ENCODE data around the gene AFAP1.

The AFAP1 gene

GRCh38 chr4:7893539-7893938 lies 46.1 kb downstream of the AFAP1 start:
- no peak for DNase-seq (ENCODE audit: low read depth, low spot score)

DNA sequence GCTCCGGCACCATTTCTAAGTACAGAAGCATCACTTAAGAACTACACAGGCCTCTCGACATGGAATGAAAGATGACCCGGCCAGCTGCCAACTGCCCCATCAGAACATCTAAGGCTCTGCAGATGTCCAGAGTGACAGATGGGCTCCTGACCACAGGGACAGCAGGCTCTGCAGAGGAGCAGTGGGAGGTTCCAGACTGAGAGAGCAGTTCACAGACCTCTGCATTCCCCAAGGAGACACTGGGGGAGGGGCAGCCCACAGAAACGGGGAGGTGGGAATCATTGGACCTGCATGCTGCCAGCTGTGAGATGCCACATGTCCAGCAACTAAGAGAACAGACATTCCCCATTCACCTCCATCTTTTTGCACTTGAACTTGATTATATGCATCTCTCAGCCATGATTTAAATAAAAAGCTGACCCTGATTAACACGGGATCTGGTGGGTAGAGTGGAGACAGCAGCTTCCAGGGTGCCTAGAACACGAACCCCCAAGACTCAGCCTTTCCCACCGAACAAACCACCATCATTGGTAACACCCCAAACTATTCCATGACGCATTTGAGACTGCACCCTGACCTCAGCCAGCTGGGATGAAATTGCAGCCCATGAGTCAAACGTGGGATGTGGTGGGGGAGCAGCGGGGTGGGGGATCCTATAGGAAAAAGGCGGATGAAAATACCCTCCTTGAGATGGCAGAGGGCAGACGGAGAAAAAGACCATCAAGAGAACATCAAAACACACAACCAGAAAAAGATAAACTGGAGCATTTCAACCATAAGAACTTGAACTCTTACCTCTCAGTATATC lies 47.2 kb downstream of the AFAP1 start:
- DNase-seq (ENCODE audit: low read depth, low spot score) = no peak

GRCh38 chr4:7890635-7891393 lies 48.8 kb downstream of the AFAP1 start:
- DNase-seq (ENCODE audit: low read depth, low spot score) = no peak

- DNase-seq (ENCODE audit: low read depth, low spot score) = no peak
Measured at GRCh38 chr4:7887436-7887835, 52.2 kb downstream of the AFAP1 start.

- no peak for DNase-seq (ENCODE audit: low read depth, low spot score)
Measured at GRCh38 chr4:7886007-7886973, 53.4 kb downstream of the AFAP1 start.

DNA sequence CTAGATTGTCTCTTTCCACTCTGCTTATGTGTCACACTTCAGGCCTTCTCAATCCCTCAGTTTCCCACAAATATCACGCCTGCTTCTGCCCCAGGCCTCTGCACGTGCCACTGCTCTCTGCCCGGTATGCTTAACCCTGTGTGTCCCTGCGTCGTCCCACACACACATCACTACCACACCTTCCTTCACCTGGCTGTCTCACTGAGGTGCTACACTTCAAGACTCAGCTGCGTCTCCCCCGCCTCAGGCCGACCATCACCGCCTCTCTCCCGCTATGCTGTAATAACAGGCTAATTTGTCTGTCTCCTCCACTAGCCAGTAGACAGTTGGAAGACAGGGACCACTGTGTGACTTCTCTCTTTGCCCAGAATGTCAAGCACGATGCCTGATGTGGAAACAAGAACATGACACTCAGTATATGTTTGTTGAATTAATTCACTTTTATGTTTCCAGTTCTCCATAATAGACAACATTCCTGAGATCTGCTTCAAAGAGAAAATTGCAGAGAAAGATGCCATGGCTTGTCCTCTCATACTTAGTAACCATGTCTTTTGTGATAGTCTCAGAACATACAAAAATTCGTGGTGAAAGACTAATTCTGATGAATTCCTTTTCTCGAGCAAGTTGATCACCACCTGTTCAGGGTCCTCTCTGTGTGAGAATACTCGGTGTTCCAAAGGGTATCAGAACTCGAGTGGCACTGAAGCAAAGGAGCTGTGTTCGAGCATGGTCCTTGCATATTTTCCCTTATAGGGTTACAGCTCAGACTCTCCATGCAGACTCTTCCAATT lies 54.2 kb downstream of the AFAP1 start:
- DNase-seq (ENCODE audit: low read depth, low spot score) = no peak

DNA sequence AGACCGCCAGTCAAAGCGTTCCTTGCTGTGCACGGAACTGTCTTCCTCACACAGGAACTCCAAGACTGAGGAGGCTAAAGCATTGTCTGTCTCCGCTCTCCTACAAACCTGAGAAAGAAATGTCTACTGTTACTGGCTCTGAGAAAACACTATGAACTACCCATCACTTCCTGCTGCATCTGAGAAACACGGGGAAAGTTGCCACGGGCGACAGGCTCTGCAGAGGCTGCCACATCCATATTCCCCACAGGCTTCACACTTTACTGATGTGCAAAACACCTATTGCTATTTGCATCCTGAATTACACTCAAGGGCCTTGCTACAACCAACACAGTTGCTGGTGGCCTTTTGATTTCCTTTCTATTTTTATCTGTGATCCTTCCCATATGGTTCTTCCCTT lies 59.0 kb downstream of the AFAP1 start:
- DNase-seq (ENCODE audit: low read depth, low spot score) = no peak

DNA sequence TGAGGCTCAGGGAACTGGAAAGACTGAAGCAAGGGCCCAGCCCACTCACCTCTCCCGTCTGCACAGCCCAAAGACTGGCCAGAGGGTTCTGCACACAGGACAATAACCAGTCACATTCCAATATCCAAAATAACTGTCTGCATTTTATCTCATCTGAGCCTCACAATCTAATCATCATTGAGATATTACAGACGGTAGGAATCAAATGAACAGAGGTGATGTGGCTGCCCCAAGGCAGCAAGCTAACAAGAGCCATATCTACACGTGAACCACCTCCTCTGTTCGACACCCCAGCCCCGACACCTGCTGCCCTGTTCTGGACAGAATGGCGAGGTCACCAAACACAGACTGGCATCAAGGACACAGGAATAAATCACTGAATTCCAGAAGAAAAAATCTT lies 60.5 kb downstream of the AFAP1 start:
- DNase-seq (ENCODE audit: low read depth, low spot score) = no peak

DNA sequence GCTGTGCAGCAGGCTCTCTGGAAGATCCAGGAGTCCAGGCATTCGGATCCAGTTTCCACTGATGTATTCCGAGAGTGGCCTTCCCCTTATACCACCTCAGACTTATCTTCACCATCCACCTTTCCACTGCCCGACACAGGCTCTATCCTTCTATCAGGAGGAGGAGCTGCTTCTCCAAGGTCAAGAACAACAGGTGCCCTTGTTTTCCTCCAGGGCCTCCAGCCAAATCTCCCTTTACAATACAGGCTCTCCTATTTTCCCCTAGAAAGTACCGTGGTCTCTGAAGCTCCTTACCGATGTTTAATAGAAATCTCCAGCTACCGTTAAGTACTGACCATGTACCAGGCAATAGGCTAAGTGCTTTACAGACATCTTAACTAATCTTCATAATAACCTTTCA lies 61.3 kb downstream of the AFAP1 start:
- no peak for DNase-seq (ENCODE audit: low read depth, low spot score)

GRCh38 chr4:7877176-7877575 lies 62.5 kb downstream of the AFAP1 start:
- DNase-seq (ENCODE audit: low read depth, low spot score) = no peak

DNA sequence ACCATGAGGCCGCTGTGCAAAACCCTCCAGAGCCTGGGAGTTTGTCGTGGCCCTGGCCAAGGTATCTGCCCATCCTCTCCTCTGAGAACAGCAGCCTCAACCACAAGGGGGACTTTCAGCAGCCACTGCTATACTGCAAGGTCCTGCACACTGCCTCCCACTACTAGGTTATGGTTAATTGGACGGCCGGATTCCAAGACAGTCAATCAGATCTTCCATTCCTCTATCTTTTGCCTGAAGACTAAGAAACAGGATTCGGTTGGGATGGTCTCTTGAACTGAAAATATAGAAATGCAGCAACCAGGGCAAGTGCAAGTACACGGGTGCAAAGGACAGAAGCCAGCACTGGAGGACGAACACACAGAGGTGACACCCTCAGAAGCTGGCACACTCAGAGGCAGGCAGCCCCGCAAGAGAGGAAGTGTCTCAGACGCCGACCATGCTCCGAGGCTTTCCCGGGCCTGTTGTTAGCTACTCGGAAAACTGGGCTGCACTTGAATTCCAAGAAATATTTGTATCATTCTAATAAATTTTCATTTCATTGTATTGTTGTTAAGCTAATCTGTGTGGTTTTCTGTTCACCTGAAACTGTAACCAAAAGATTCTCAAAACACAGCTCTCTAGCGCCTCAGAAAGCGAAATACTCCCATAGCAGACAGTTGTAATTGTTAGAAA lies 63.3 kb downstream of the AFAP1 start:
- peak; percentile 35 for DNase-seq (ENCODE audit: low read depth, low spot score)

- no peak for DNase-seq (ENCODE audit: low read depth, low spot score)
Measured at GRCh38 chr4:7874838-7875237, 64.8 kb downstream of the AFAP1 start.

DNA sequence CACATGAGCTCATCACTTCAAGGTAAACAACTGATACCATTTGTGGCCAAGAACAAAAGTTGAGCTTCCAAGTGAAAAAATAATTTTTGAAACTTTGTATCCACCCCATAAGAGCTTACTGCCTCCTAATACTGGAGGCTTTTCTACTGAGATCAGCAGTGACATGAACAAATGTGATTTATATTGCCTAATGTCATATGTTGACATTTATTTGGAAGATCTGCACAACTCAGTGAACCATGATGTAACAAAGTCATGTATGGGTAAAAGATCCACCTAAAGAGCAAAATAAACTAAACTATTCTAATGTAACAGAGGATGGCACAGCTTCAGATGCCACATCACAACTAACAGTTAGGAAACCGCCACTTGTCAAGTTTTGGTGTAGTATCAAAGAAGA lies 65.8 kb downstream of the AFAP1 start:
- DNase-seq (ENCODE audit: low read depth, low spot score) = no peak

DNA sequence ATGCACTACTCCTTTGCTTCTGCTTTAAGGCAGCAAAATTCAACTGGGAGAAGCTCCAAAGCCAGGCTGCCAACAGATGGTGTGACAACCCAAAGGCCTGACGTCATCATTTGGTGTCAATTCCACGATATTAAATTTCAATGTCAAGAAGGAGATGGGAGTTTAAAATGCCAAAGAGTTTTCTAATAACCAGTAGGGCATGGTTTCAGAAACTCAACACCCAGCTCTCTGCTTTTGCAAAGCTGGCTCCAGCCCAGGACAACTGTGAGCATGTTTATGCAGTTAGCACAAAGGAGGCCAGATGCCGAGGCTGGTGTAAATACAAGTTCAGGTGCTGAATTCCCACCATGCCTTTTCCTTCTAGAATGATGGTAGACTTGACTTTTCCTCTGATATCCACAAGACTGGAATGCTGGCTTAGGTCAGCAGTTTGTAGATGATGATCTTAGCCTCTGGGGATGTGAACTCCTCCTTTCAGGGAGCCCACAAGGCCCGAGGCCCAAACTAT lies 67.3 kb downstream of the AFAP1 start:
- DNase-seq (ENCODE audit: low read depth, low spot score) = no peak

DNA sequence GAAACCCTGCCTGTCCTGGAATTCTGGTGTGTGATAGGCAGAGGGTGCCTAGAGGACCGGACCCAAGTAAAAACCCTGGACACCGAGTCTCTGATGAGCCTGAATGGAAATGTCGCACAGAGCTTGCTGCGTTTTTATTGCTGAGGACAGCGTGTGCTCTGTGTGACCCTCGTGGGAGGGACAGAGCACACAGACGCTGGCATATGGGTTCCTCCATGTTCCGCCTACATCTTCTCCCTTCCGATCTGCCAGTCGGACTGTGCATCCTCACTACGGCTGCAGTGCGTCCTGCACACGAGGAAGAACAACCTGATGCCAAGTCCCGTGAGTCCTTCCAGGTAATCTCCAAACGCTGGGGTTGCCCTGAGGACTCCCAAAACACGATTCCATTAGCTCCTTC lies 68.3 kb downstream of the AFAP1 start:
- no peak for DNase-seq (ENCODE audit: low read depth, low spot score)

DNA sequence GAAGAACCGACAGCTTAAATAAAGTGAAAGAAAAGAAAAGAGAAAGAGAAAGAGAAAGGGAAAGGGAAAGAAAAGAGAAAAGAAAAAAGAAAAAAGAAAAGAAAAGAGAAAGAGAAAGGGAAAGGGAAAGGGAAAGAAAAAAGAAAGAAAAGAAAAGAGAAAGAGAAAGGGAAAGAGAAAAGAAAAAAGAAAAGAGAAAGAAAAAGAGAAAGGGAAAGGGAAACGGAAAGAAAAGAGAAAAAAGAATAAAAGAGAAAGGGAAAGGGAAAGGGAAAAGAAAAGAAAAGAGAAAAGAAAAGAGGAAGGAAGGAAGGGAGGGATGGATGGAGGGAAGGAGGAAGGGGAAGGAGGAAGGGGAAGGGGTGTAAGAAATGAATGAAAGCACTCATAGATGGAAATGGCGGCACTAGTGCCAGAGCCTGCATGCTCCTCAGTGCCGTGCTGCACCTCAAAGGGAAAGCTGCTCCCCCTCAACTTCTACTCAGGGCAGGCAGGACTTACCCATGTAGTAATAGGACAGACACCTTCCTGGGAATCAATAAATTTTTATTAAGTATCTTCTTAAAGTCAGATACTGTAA lies 70.7 kb downstream of the AFAP1 start:
- DNase-seq (ENCODE audit: low read depth, low spot score) = no peak

GRCh38 chr4:7868436-7868775 lies 71.3 kb downstream of the AFAP1 start:
- no peak for DNase-seq (ENCODE audit: low read depth, low spot score)

DNA sequence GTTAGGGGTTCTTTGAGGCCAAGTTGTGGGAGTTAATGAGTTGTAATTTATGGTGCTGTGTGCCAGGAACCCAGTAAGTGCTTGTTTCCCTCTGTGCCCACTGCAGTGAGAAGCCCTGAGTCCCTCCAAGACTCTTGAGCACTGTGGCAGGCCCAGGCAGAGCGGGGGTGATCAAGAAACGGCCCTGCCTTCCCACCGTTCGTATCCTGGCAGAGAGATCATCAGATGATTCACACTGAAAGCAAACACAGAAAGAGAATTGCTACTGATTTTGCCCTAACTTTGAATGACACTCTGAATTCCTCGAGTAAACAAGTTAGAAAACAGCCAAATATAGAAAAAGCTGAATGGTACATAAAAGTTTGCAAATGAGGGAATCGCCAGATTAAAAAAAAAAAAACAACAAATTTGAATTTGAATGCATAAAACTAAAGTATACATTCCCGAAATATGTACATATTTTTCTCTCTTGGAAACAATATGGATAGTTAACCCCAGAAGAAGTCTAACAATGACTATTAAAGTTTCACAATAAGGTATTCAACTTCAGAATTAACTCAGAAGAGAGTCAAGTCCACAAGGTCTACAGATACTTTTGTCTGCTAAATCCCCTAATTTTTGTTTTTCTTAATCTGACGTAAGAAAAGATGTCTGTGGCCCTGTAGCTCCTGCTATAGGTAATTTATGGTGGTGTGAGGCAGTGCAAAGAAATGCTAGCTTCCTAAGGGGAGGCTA lies 71.8 kb downstream of the AFAP1 start:
- no peak for DNase-seq (ENCODE audit: low read depth, low spot score)

GRCh38 chr4:7867191-7867590 lies 72.5 kb downstream of the AFAP1 start:
- no peak for DNase-seq (ENCODE audit: low read depth, low spot score)

Measured in iPS DF 19.7 (cell line).